Measurements from ENCODE around the gene ARHGAP12. TPM values are rescaled to one million over a fixed set of nuclear protein-coding genes. Genes with fewer than 3 reads are reported as not detected.
A peak's percentile ranks its signal among the peaks of the same experiment; 100 is the strongest.

The ARHGAP12 gene
- polyA plus RNA-seq, 4 donors: 15.9 to 53.9 (median 32.9) TPM

GRCh38 chr10:31924833-31925232 is 3.8 kb downstream of the ARHGAP12 start:
- H3K4me3 ChIP-seq (ENCODE audit: low read depth in 1 of 3, low read length in 3 of 3): no peak overlapping the region
- DNase-seq (no peak), FAIRE-seq (no peak)
- no peaks in the 10 kb centered on the region for H3K9me3 ChIP-seq (ENCODE audit: control insufficient read depth in 2 of 2, insufficient read depth in 1 of 2, low read depth in 1 of 2, low read length in 1 of 2)
- H3K4me1 ChIP-seq (ENCODE audit: control insufficient read depth in 3 of 3, insufficient read depth in 2 of 3, low read depth in 1 of 3, low read length in 2 of 3): peaks cover 2 to 13% (median 4%) of the 10 kb centered on the region in 3 donors
- H3K27me3 ChIP-seq (ENCODE audit: control insufficient read depth in 3 of 3, insufficient read depth in 3 of 3, low read length in 3 of 3): no peaks in the 10 kb centered on the region
- WGBS, 3 donors: 66 to 77% (median 70%) methylated on average over 3 of the region's 3 CpGs
- no peaks in the 10 kb centered on the region for H3K36me3 ChIP-seq (ENCODE audit: control insufficient read depth in 3 of 3, insufficient read depth in 2 of 3, low read depth in 1 of 3, low read length in 3 of 3)
- H3K27ac ChIP-seq (ENCODE audit: low read depth in 1 of 3, low read length in 2 of 3): no peak overlapping the region

- H3K36me3 ChIP-seq (ENCODE audit: control insufficient read depth in 3 of 3, insufficient read depth in 2 of 3, low read depth in 1 of 3, low read length in 3 of 3): no peaks in the 10 kb centered on the region
- H3K27ac ChIP-seq (ENCODE audit: low read depth in 1 of 3, low read length in 2 of 3): no peak overlapping the region
- FAIRE-seq (no peak), DNase-seq (no peak)
- WGBS, 3 donors: 94 to 96% (median 94%) methylated on average over 3 of the region's 3 CpGs
- no peaks in the 10 kb centered on the region for H3K27me3 ChIP-seq (ENCODE audit: control insufficient read depth in 3 of 3, insufficient read depth in 3 of 3, low read length in 3 of 3)
- H3K9me3 ChIP-seq (ENCODE audit: control insufficient read depth in 2 of 2, insufficient read depth in 1 of 2, low read depth in 1 of 2, low read length in 1 of 2): no peaks in the 10 kb centered on the region
- peaks cover 2 to 9% (median 4%) of the 10 kb centered on the region in 3 donors for H3K4me1 ChIP-seq (ENCODE audit: control insufficient read depth in 3 of 3, insufficient read depth in 2 of 3, low read depth in 1 of 3, low read length in 2 of 3)
- H3K4me3 ChIP-seq (ENCODE audit: low read depth in 1 of 3, low read length in 3 of 3): no peak overlapping the region
Measured at GRCh38 chr10:31923389-31923788, 5.2 kb downstream of the ARHGAP12 start.

- no peak for DNase-seq
Measured at GRCh38 chr10:31921031-31921430, 7.6 kb downstream of the ARHGAP12 start.

GRCh38 chr10:31920538-31920937 is 8.1 kb downstream of the ARHGAP12 start:
- no peaks in the 10 kb centered on the region for H3K9me3 ChIP-seq (ENCODE audit: control insufficient read depth in 2 of 2, insufficient read depth in 1 of 2, low read depth in 1 of 2, low read length in 1 of 2)
- no peaks in the 10 kb centered on the region for H3K36me3 ChIP-seq (ENCODE audit: control insufficient read depth in 3 of 3, insufficient read depth in 2 of 3, low read depth in 1 of 3, low read length in 3 of 3)
- no peak for FAIRE-seq
- no peak overlapping the region for H3K4me3 ChIP-seq (ENCODE audit: low read depth in 1 of 3, low read length in 3 of 3)
- peaks cover 0 to 6% (median 2%) of the 10 kb centered on the region in 3 donors for H3K4me1 ChIP-seq (ENCODE audit: control insufficient read depth in 3 of 3, insufficient read depth in 2 of 3, low read depth in 1 of 3, low read length in 2 of 3)
- DNase-seq: no peak
- WGBS, 3 donors: 73 to 86% (median 82%) methylated on average over 2 of the region's 2 CpGs
- H3K27me3 ChIP-seq (ENCODE audit: control insufficient read depth in 3 of 3, insufficient read depth in 3 of 3, low read length in 3 of 3): no peaks in the 10 kb centered on the region
- no peak overlapping the region for H3K27ac ChIP-seq (ENCODE audit: low read depth in 1 of 3, low read length in 2 of 3)

More at GRCh38 chr10:31921031-31921430, 7.6 kb downstream of the ARHGAP12 start:
- no peaks in the 10 kb centered on the region for H3K27me3 ChIP-seq (ENCODE audit: control insufficient read depth in 3 of 3, insufficient read depth in 3 of 3, low read length in 3 of 3)
- H3K36me3 ChIP-seq (ENCODE audit: control insufficient read depth in 3 of 3, insufficient read depth in 2 of 3, low read depth in 1 of 3, low read length in 3 of 3): no peaks in the 10 kb centered on the region
- H3K4me1 ChIP-seq (ENCODE audit: control insufficient read depth in 3 of 3, insufficient read depth in 2 of 3, low read depth in 1 of 3, low read length in 2 of 3): peaks cover 0 to 8% (median 2%) of the 10 kb centered on the region in 3 donors
- no peak overlapping the region for H3K27ac ChIP-seq (ENCODE audit: low read depth in 1 of 3, low read length in 2 of 3)
- H3K4me3 ChIP-seq (ENCODE audit: low read depth in 1 of 3, low read length in 3 of 3): no peak overlapping the region
- H3K9me3 ChIP-seq (ENCODE audit: control insufficient read depth in 2 of 2, insufficient read depth in 1 of 2, low read depth in 1 of 2, low read length in 1 of 2): no peaks in the 10 kb centered on the region
- no peak for FAIRE-seq
- WGBS, 3 donors: 44 to 56% (median 47%) methylated on average over 4 of the region's 4 CpGs

DNA sequence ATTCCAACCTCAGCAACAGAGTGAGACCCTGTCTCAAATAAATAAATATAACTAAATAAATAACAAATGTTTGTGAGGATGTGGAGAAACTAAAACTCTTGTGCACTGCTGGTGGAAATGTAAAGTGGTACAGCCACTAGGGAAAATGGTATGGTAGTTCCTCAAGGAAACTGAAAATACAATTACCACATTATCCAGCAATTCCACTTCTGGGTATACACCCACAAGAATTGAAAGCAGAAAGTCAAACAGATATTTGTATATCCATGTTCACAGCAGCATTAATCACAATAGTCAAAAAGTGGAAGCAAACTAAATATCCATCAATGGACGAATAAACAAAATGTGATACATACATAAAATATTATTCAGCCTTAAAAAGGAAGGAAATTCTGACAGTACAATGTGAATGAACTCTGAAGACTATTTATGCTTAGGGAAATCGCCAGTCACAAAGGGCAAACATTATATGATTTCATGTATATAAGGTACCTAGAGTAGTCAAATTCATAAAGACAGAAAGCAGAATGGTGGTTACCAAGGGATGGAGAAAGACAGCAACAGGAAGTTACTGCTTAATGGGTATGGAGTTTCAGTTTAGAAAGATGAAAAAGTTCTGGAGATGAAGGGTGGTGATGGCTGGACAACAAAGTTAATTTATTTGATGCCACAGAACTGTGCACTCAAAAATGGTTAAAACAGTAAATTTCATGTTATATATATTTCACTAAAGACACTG is 9.8 kb downstream of the ARHGAP12 start:
- no peak for FAIRE-seq
- Histone ChIP-seq H3K4me1 (ENCODE audit: control insufficient read depth in 3 of 3, insufficient read depth in 2 of 3, low read depth in 1 of 3, low read length in 2 of 3) (no peaks in the 10 kb centered on the region), H3K9me3 (ENCODE audit: control insufficient read depth in 2 of 2, insufficient read depth in 1 of 2, low read depth in 1 of 2, low read length in 1 of 2) (no peaks in the 10 kb centered on the region), H3K27me3 (ENCODE audit: control insufficient read depth in 3 of 3, insufficient read depth in 3 of 3, low read length in 3 of 3) (no peaks in the 10 kb centered on the region), H3K4me3 (ENCODE audit: low read depth in 1 of 3, low read length in 3 of 3) (no peak overlapping the region), H3K27ac (ENCODE audit: low read depth in 1 of 3, low read length in 2 of 3) (no peak overlapping the region), H3K36me3 (ENCODE audit: control insufficient read depth in 3 of 3, insufficient read depth in 2 of 3, low read depth in 1 of 3, low read length in 3 of 3) (no peaks in the 10 kb centered on the region)
- WGBS, 3 donors: 81 to 89% (median 86%) methylated on average over 2 of the region's 2 CpGs
- DNase-seq: no peak

GRCh38 chr10:31914370-31914769 is 14.3 kb downstream of the ARHGAP12 start:
- Histone ChIP-seq H3K9me3 (ENCODE audit: control insufficient read depth in 2 of 2, insufficient read depth in 1 of 2, low read depth in 1 of 2, low read length in 1 of 2) (no peaks in the 10 kb centered on the region), H3K27ac (ENCODE audit: low read depth in 1 of 3, low read length in 2 of 3) (no peak overlapping the region), H3K4me1 (ENCODE audit: control insufficient read depth in 3 of 3, insufficient read depth in 2 of 3, low read depth in 1 of 3, low read length in 2 of 3) (peaks cover 3 to 8% (median 5%) of the 10 kb centered on the region in 3 donors), H3K27me3 (ENCODE audit: control insufficient read depth in 3 of 3, insufficient read depth in 3 of 3, low read length in 3 of 3) (no peaks in the 10 kb centered on the region), H3K36me3 (ENCODE audit: control insufficient read depth in 3 of 3, insufficient read depth in 2 of 3, low read depth in 1 of 3, low read length in 3 of 3) (peaks cover 0 to 7% (median 0%) of the 10 kb centered on the region in 3 donors), H3K4me3 (ENCODE audit: low read depth in 1 of 3, low read length in 3 of 3) (no peak overlapping the region)
- FAIRE-seq (no peak), DNase-seq (no peak)
- WGBS, 3 donors: 92 to 99% (median 95%) methylated on average over 2 of the region's 2 CpGs

DNA sequence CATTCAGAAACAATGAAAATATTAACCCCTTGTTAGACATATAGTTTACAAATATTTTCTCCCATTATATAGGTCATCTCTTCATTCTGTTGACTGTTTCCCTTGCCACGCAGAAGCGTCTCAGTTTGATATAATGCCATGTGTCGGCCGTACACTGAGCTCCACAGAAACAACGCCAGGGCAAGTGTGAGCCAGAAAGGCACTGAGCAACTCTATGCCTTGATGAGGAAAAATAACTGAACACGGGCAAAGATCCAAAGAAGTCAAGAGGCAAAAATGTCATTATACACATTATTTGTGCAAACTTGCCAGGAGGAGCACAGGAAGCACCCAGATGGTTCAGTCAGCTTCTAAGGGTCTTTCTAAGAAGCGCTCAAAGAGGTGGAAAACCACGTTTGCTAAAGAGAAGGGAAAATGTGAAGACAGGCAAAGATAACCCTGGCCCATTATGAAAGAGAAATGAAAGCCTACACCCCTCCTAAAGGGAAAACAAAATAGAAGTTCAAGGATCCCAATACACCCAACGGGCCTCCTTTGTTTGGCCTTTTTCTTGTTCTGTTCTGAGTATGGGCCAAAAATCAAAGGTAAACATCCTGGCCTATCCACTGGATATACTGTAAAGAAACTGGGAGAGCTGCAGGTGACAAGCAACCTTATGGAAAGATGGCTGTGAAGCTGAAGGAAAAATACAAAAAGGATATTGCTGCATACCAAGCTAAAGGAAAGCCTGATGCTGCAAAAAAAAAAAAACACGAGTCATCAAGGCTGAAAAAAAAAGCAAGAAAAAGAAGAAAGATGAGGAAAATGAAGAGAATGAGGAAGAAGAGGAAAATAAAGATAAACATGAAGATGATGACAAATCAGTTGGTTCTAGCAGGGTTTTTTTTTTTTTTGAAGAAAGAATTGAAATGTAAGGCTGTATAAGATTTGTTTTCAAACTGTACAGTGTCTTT is 15.5 kb downstream of the ARHGAP12 start:
- no peak overlapping the region for H3K4me3 ChIP-seq (ENCODE audit: low read depth in 1 of 3, low read length in 3 of 3)
- no peak for DNase-seq
- H3K27me3 ChIP-seq (ENCODE audit: control insufficient read depth in 3 of 3, insufficient read depth in 3 of 3, low read length in 3 of 3): no peaks in the 10 kb centered on the region
- H3K9me3 ChIP-seq (ENCODE audit: control insufficient read depth in 2 of 2, insufficient read depth in 1 of 2, low read depth in 1 of 2, low read length in 1 of 2): no peaks in the 10 kb centered on the region
- no peak for FAIRE-seq
- peaks cover 3 to 8% (median 5%) of the 10 kb centered on the region in 3 donors for H3K4me1 ChIP-seq (ENCODE audit: control insufficient read depth in 3 of 3, insufficient read depth in 2 of 3, low read depth in 1 of 3, low read length in 2 of 3)
- WGBS, 3 donors: 55 to 75% (median 69%) methylated on average over 10 of the region's 10 CpGs
- H3K27ac ChIP-seq (ENCODE audit: low read depth in 1 of 3, low read length in 2 of 3): no peak overlapping the region
- peaks cover 0 to 10% (median 2%) of the 10 kb centered on the region in 3 donors for H3K36me3 ChIP-seq (ENCODE audit: control insufficient read depth in 3 of 3, insufficient read depth in 2 of 3, low read depth in 1 of 3, low read length in 3 of 3)

DNA sequence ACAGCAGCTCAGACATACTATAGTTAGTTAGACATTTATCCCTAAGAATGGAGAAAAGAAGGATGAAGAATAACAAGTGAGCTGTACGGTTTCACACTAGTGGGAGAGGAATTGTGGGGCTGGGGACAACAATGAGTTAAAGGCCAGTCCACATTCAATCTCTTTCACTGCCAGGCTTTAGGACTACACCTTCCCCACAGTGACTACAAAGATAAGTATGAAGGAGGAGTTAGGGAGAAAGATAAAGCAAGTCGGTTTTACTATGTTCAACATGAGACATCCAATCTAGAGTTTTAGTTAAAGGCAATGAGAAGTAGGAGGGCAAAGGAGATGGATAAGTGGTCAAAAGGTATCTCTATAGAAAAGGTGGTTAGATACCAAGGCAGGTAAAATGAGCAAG is 16.3 kb downstream of the ARHGAP12 start:
- H3K36me3 ChIP-seq (ENCODE audit: control insufficient read depth in 3 of 3, insufficient read depth in 2 of 3, low read depth in 1 of 3, low read length in 3 of 3): peaks cover 0 to 11% (median 4%) of the 10 kb centered on the region in 3 donors
- H3K27ac ChIP-seq (ENCODE audit: low read depth in 1 of 3, low read length in 2 of 3): no peak overlapping the region
- WGBS, 3 donors: 43 to 55% (median 45%) methylated on average over 2 of the region's 2 CpGs
- no peaks in the 10 kb centered on the region for H3K27me3 ChIP-seq (ENCODE audit: control insufficient read depth in 3 of 3, insufficient read depth in 3 of 3, low read length in 3 of 3)
- FAIRE-seq (no peak), DNase-seq (peak in 1 of 2 donors; percentile 12)
- H3K9me3 ChIP-seq (ENCODE audit: control insufficient read depth in 2 of 2, insufficient read depth in 1 of 2, low read depth in 1 of 2, low read length in 1 of 2): no peaks in the 10 kb centered on the region
- peaks cover 3 to 8% (median 5%) of the 10 kb centered on the region in 3 donors for H3K4me1 ChIP-seq (ENCODE audit: control insufficient read depth in 3 of 3, insufficient read depth in 2 of 3, low read depth in 1 of 3, low read length in 2 of 3)
- no peak overlapping the region for H3K4me3 ChIP-seq (ENCODE audit: low read depth in 1 of 3, low read length in 3 of 3)

Measured in small intestine (tissue), 7 donors.